ENCODE measurements around the gene THNSL1.

THNSL1 gene

GRCh38 chr10:25036381-25036780, 20.0 kb downstream of the THNSL1 start:
- POLR2A ChIA-PET = no interaction called here
- TF ChIP-seq LEF1 (IDR thresholded peaks at IDR 0.05; ENCODE audit: borderline replicate concordance) (no peak), ELF4 (IDR thresholded peaks at IDR 0.05) (no peak), HDGF (IDR thresholded peaks at IDR 0.05; ENCODE audit: borderline replicate concordance) (no peak), CTBP1 (IDR thresholded peaks at IDR 0.05; ENCODE audit: borderline replicate concordance) (no peak), NFRKB (IDR thresholded peaks at IDR 0.05) (no peak), FOXM1 (IDR thresholded peaks at IDR 0.05; ENCODE audit: borderline replicate concordance) (no peak), SP1 (IDR thresholded peaks at IDR 0.05) (no peak)
- TF ChIP-seq, protein P1, sequence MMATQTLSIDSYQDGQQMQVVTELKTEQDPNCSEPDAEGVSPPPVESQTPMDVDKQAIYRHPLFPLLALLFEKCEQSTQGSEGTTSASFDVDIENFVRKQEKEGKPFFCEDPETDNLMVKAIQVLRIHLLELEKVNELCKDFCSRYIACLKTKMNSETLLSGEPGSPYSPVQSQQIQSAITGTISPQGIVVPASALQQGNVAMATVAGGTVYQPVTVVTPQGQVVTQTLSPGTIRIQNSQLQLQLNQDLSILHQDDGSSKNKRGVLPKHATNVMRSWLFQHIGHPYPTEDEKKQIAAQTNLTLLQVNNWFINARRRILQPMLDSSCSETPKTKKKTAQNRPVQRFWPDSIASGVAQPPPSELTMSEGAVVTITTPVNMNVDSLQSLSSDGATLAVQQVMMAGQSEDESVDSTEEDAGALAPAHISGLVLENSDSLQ (IDR thresholded peaks at IDR 0.05) = no peak
- CTCF ChIA-PET = no interaction called here
- DNase-seq (ENCODE audit: extremely low spot score) = no peak

GRCh38 chr10:25038325-25038724, 21.9 kb downstream of the THNSL1 start:
- DNase-seq (ENCODE audit: extremely low spot score) = no peak
- TF ChIP-seq HDGF (IDR thresholded peaks at IDR 0.05; ENCODE audit: borderline replicate concordance) = no peak
- no peak for TF ChIP-seq CTBP1 (IDR thresholded peaks at IDR 0.05; ENCODE audit: borderline replicate concordance)
- TF ChIP-seq FOXK2 (IDR thresholded peaks at IDR 0.05) = no peak
- TF ChIP-seq, protein P1 (IDR thresholded peaks at IDR 0.05) = peak; percentile 56
- no peak for TF ChIP-seq FOXA1 (IDR thresholded peaks at IDR 0.05)
- CTCF ChIA-PET = no interaction called here
- POLR2A ChIA-PET = no interaction called here

GRCh38 chr10:25039531-25039930, 23.1 kb downstream of the THNSL1 start:
- POLR2A ChIA-PET = no interaction called here
- TF ChIP-seq ZNF384 (IDR thresholded peaks at IDR 0.05) = no peak
- no peak for TF ChIP-seq TARDBP (IDR thresholded peaks at IDR 0.05)
- TF ChIP-seq BHLHE40 (IDR thresholded peaks at IDR 0.05; ENCODE audit: borderline replicate concordance) = no peak
- no peak for TF ChIP-seq SUZ12 (IDR thresholded peaks at IDR 0.05)
- no peak for TF ChIP-seq ELF4 (IDR thresholded peaks at IDR 0.05)
- TF ChIP-seq, protein P1 (IDR thresholded peaks at IDR 0.05) = no peak
- CTCF ChIA-PET = no interaction called here
- no peak for DNase-seq (ENCODE audit: extremely low spot score)

GRCh38 chr10:25046641-25047040, 30.2 kb downstream of the THNSL1 start:
- no peak for TF ChIP-seq CTBP1 (IDR thresholded peaks at IDR 0.05; ENCODE audit: borderline replicate concordance)
- TF ChIP-seq HDGF (IDR thresholded peaks at IDR 0.05; ENCODE audit: borderline replicate concordance) = no peak
- no peak for TF ChIP-seq FOXA1 (IDR thresholded peaks at IDR 0.05)
- TF ChIP-seq FOXK2 (IDR thresholded peaks at IDR 0.05) = no peak
- TF ChIP-seq LEF1 (IDR thresholded peaks at IDR 0.05; ENCODE audit: borderline replicate concordance) = no peak
- TF ChIP-seq ZNF384 (IDR thresholded peaks at IDR 0.05) = no peak
- TF ChIP-seq BHLHE40 (IDR thresholded peaks at IDR 0.05; ENCODE audit: borderline replicate concordance) = no peak
- TF ChIP-seq SUZ12 (IDR thresholded peaks at IDR 0.05) = no peak
- TF ChIP-seq NFRKB (IDR thresholded peaks at IDR 0.05) = no peak
- no peak for TF ChIP-seq L3MBTL2 (conservative IDR thresholded peaks at IDR 0.05)
- no peak for TF ChIP-seq SP1 (IDR thresholded peaks at IDR 0.05)
- TF ChIP-seq ARNT (IDR thresholded peaks at IDR 0.05) = no peak
- TF ChIP-seq FOXM1 (IDR thresholded peaks at IDR 0.05; ENCODE audit: borderline replicate concordance) = no peak
- TF ChIP-seq, protein P1 (IDR thresholded peaks at IDR 0.05) = no peak
- TF ChIP-seq ELF4 (IDR thresholded peaks at IDR 0.05) = no peak
- no peak for TF ChIP-seq TARDBP (IDR thresholded peaks at IDR 0.05)
- ChIA-PET CTCF (interaction anchor here (0.6 kb wide), 1 partner anchor 148 kb away, joined by 3 read pairs; no protein-coding TSS in a partner anchor), POLR2A (no interaction called here)
- DNase-seq (ENCODE audit: extremely low spot score) = no peak

DNA sequence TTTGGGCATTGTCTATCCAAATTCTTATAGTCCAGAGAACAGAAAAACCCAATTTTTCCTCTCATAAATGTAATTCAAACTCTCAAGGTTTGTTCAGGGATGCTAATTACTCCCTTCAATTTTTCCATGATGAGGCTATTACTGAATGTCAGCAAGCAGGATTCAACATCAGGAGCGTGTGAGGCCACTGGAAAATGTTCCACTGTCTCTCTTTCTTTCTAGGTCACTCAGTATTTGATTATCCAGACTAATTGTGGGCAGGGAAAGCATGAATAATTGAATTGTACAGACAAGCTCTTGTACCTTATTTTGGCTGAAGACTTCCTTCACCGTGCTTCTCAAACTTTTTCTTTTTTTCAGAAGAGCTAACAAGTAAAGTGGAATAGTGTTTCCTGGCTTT, 30.7 kb downstream of the THNSL1 start:
- POLR2A ChIA-PET = no interaction called here
- TF ChIP-seq LEF1 (IDR thresholded peaks at IDR 0.05; ENCODE audit: borderline replicate concordance) = no peak
- no peak for TF ChIP-seq HDGF (IDR thresholded peaks at IDR 0.05; ENCODE audit: borderline replicate concordance)
- TF ChIP-seq NFRKB (IDR thresholded peaks at IDR 0.05) = no peak
- TF ChIP-seq BHLHE40 (IDR thresholded peaks at IDR 0.05; ENCODE audit: borderline replicate concordance) = no peak
- TF ChIP-seq, protein P1 (IDR thresholded peaks at IDR 0.05) = no peak
- TF ChIP-seq ZNF384 (IDR thresholded peaks at IDR 0.05) = no peak
- no peak for TF ChIP-seq FOXK2 (IDR thresholded peaks at IDR 0.05)
- no peak for TF ChIP-seq ARNT (IDR thresholded peaks at IDR 0.05)
- no peak for TF ChIP-seq L3MBTL2 (conservative IDR thresholded peaks at IDR 0.05)
- no peak for TF ChIP-seq TARDBP (IDR thresholded peaks at IDR 0.05)
- no peak for TF ChIP-seq CTBP1 (IDR thresholded peaks at IDR 0.05; ENCODE audit: borderline replicate concordance)
- no peak for TF ChIP-seq ELF4 (IDR thresholded peaks at IDR 0.05)
- TF ChIP-seq FOXA1 (IDR thresholded peaks at IDR 0.05) = no peak
- no peak for TF ChIP-seq SP1 (IDR thresholded peaks at IDR 0.05)
- no peak for TF ChIP-seq SUZ12 (IDR thresholded peaks at IDR 0.05)
- TF ChIP-seq FOXM1 (IDR thresholded peaks at IDR 0.05; ENCODE audit: borderline replicate concordance) = no peak
- DNase-seq (ENCODE audit: extremely low spot score) = no peak
- CTCF ChIA-PET = interaction anchor here (0.6 kb wide), 1 partner anchor 148 kb away, joined by 3 read pairs; no protein-coding TSS in a partner anchor
